Liver (tissue), 3 donors: Measurements from ENCODE around the gene GMCL1.

Source experiments
- FOXA1 ChIP-seq: IDR thresholded peaks from 2 replicates; pipeline ENCODE4 v1.6.1; 2016; ENCODE audit warnings: antibody characterized with exemption
- GABPA ChIP-seq, 2 donors: IDR thresholded peaks in 1 of 2; conservative IDR thresholded peaks in 1 of 2; 2 replicates each; pipeline ENCODE4 v1.6.1; 2016; ENCODE audit warnings: antibody characterized with exemption in 2 of 2, mild to moderate bottlenecking in 1 of 2, moderate library complexity in 1 of 2
- YY1 ChIP-seq: IDR thresholded peaks from 2 replicates; pipeline ENCODE4 v1.6.1; 2016; ENCODE audit warnings: antibody characterized with exemption, mild to moderate bottlenecking
- TF ChIP-seq, protein P1 (sequence below): IDR thresholded peaks from 2 replicates; pipeline ENCODE4 v1.6.1; 2016; ENCODE audit warnings: antibody characterized with exemption
- TF ChIP-seq, protein P2 (sequence below): fragments of 150-350 bp; IDR thresholded peaks from 2 replicates; pipeline ENCODE4 v1.5.1; 2017; ENCODE audit warnings: improper control_type of control experiment, low read depth, low read length; ENCODE audit not compliant: missing input control
- TF ChIP-seq, protein P3 (sequence below): IDR thresholded peaks from 2 replicates; pipeline ENCODE4 v1.6.1; 2016; ENCODE audit warnings: antibody characterized with exemption
- TF ChIP-seq, protein P4 (sequence below): IDR thresholded peaks from 2 replicates; pipeline ENCODE4 v1.6.1; 2016; ENCODE audit warnings: antibody characterized with exemption, mild to moderate bottlenecking
- donor health status: healthy.
- donor health status: healthy.

DNA sequence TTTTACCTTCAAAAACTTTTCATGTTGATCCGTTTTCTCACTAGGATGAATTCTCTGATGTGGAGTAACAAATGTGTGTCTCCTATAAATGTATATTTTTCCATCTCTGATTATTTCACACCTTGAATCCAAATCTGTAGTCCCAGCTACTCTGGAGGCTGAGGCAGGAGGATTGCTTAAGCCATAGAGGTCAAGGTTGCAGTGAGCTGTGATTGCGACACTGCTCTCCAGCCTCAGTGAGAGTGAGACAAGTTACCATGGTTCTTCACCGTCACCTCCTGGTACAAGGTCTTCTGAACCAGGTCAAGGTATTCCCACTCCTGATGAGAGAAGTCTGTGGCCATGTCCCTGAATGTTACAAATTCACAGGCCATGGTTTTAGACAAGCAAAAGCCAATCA, 15.1 kb downstream of the GMCL1 start:
- TF ChIP-seq, protein P1, sequence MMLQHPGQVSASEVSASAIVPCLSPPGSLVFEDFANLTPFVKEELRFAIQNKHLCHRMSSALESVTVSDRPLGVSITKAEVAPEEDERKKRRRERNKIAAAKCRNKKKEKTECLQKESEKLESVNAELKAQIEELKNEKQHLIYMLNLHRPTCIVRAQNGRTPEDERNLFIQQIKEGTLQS = no peak
- TF ChIP-seq FOXA1 = no peak
- no peak for TF ChIP-seq GABPA (IDR thresholded peaks at IDR 0.05 in 1 of 2, conservative IDR thresholded peaks at IDR 0.05 in 1 of 2)
- TF ChIP-seq, protein P2, sequence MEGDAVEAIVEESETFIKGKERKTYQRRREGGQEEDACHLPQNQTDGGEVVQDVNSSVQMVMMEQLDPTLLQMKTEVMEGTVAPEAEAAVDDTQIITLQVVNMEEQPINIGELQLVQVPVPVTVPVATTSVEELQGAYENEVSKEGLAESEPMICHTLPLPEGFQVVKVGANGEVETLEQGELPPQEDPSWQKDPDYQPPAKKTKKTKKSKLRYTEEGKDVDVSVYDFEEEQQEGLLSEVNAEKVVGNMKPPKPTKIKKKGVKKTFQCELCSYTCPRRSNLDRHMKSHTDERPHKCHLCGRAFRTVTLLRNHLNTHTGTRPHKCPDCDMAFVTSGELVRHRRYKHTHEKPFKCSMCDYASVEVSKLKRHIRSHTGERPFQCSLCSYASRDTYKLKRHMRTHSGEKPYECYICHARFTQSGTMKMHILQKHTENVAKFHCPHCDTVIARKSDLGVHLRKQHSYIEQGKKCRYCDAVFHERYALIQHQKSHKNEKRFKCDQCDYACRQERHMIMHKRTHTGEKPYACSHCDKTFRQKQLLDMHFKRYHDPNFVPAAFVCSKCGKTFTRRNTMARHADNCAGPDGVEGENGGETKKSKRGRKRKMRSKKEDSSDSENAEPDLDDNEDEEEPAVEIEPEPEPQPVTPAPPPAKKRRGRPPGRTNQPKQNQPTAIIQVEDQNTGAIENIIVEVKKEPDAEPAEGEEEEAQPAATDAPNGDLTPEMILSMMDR = no peak
- TF ChIP-seq, protein P3, sequence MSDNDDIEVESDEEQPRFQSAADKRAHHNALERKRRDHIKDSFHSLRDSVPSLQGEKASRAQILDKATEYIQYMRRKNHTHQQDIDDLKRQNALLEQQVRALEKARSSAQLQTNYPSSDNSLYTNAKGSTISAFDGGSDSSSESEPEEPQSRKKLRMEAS = no peak
- TF ChIP-seq YY1 = no peak
- TF ChIP-seq, protein P4, sequence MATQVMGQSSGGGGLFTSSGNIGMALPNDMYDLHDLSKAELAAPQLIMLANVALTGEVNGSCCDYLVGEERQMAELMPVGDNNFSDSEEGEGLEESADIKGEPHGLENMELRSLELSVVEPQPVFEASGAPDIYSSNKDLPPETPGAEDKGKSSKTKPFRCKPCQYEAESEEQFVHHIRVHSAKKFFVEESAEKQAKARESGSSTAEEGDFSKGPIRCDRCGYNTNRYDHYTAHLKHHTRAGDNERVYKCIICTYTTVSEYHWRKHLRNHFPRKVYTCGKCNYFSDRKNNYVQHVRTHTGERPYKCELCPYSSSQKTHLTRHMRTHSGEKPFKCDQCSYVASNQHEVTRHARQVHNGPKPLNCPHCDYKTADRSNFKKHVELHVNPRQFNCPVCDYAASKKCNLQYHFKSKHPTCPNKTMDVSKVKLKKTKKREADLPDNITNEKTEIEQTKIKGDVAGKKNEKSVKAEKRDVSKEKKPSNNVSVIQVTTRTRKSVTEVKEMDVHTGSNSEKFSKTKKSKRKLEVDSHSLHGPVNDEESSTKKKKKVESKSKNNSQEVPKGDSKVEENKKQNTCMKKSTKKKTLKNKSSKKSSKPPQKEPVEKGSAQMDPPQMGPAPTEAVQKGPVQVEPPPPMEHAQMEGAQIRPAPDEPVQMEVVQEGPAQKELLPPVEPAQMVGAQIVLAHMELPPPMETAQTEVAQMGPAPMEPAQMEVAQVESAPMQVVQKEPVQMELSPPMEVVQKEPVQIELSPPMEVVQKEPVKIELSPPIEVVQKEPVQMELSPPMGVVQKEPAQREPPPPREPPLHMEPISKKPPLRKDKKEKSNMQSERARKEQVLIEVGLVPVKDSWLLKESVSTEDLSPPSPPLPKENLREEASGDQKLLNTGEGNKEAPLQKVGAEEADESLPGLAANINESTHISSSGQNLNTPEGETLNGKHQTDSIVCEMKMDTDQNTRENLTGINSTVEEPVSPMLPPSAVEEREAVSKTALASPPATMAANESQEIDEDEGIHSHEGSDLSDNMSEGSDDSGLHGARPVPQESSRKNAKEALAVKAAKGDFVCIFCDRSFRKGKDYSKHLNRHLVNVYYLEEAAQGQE = no peak
